Aorta (tissue), 5 donors: ENCODE data around the gene SYT8. TPM values are rescaled to one million over a fixed set of nuclear protein-coding genes. Genes with fewer than 3 reads are reported as not detected.

ENCODE experiments used
- ATAC-seq: fragments of 200-7000 bp; cut with Tn5 transposase; one replicate; pipeline ENCODE4 v1.9.1; 2022; ENCODE audit warnings: moderate library complexity; ENCODE audit not compliant: low FRiP score
- DNase-seq, 2 donors: peaks; one replicate each; pipeline ENCODE4 v3.0.0-alpha.2; 2020
- H3K27ac ChIP-seq, 2 donors: one replicate each; pipeline ENCODE4 v1.5.1; 2013; ENCODE audit warnings: low read length in 2 of 2, mild to moderate bottlenecking in 2 of 2, moderate library complexity in 2 of 2, control low read depth in 1 of 2, inconsistent platforms in 1 of 2, low read depth in 1 of 2
- H3K27me3 ChIP-seq, 2 donors: one replicate each; pipeline ENCODE4 v1.6.1; 2013; ENCODE audit warnings: control low read depth in 1 of 2, low read length in 1 of 2, mild to moderate bottlenecking in 1 of 2, moderate library complexity in 1 of 2; ENCODE audit not compliant: insufficient read depth in 2 of 2, control insufficient read depth in 1 of 2
- H3K36me3 ChIP-seq, 2 donors: one replicate each; pipeline ENCODE4 v1.6.1; 2013; ENCODE audit warnings: control low read depth in 1 of 2, low read length in 1 of 2, mild to moderate bottlenecking in 1 of 2; ENCODE audit not compliant: insufficient read depth in 2 of 2, control insufficient read depth in 1 of 2
- H3K4me1 ChIP-seq, 2 donors: one replicate each; pipeline ENCODE4 v1.6.1; 2013; ENCODE audit warnings: low read length in 2 of 2, control low read depth in 1 of 2, mild to moderate bottlenecking in 1 of 2, moderate library complexity in 1 of 2; ENCODE audit not compliant: insufficient read depth in 2 of 2, control insufficient read depth in 1 of 2
- H3K4me3 ChIP-seq, 2 donors: one replicate each; pipeline ENCODE4 v1.5.1; 2013; ENCODE audit warnings: low read length in 2 of 2, control low read depth in 1 of 2, mild to moderate bottlenecking in 1 of 2
- H3K9me3 ChIP-seq: one replicate; pipeline ENCODE4 v1.6.1; 2013; ENCODE audit warnings: mild to moderate bottlenecking, low read length; ENCODE audit not compliant: control insufficient read depth
- WGBS, 2 donors: extraction: QIAGEN DNeasy Blood & Tissue Kit; methylation state at CpG; one replicate each; pipeline ENCODE4 v1.1.7; 2013; 5-methylcytosine and 5-hydroxymethylcytosine counted together
- intact Hi-C, 2 donors: fragments of 100-400 bp; cut with DNase I; formaldehyde crosslinking; loops; one replicate each; pipeline versions ENCODE4 v1.14.2 to v1.15.0; 2022
- polyA plus RNA-seq, 2 donors: library from polyadenylated mRNA; stranded (reverse); fragments of 200-250 nt; gene quantifications; one replicate each; pipeline ENCODE4 v1.2.3, GENCODE V29; 2013
- total RNA-seq, 2 donors: library from RNA; stranded (reverse); fragmentation: NEBNext Ultra II Directional; extraction: Animal tissue kit (Norgen Biotek cat#: 25700); gene quantifications; one replicate each; pipeline ENCODE4 v1.2.1, GENCODE V29; 2021
- donor health status: healthy with polysubstance abuse.
- donor health status: Bipolar disorder and iron deficiency.
- donor health status: DM: no; HTN: no; CAD: no.
- donor health status: DM: no; HTN: no; CAD: no.
- donor health status: DM: yes; HTN: yes; CAD: no.

Gene SYT8
- total and polyA plus RNA-seq, 4 donors: 0.19 to 14.3 (median 3.6) TPM

GRCh38 chr11:1822648-1823375, 12.0 kb upstream of the SYT8 start:
- no peak overlapping the region for H3K4me3 ChIP-seq
- H3K4me1 ChIP-seq: no peaks in the 10 kb centered on the region
- intact Hi-C loops: loop anchor here in 1 of 2 donors (5.0 kb wide), 1 partner anchor 56 kb away; no protein-coding TSS in a partner anchor
- ATAC-seq (no peak), DNase-seq (no peak)
- no peaks in the 10 kb centered on the region for H3K9me3 ChIP-seq
- H3K27me3 ChIP-seq: no peaks in the 10 kb centered on the region
- H3K27ac ChIP-seq: no peak overlapping the region
- 41 to 55% methylated on average over 8 of the region's 8 CpGs for WGBS, 2 donors
- no peaks in the 10 kb centered on the region for H3K36me3 ChIP-seq

GRCh38 chr11:1823376-1824220, 11.2 kb upstream of the SYT8 start:
- Histone ChIP-seq H3K9me3 (no peaks in the 10 kb centered on the region), H3K4me3 (no peak overlapping the region), H3K36me3 (no peaks in the 10 kb centered on the region), H3K27ac (no peak overlapping the region), H3K4me1 (no peaks in the 10 kb centered on the region), H3K27me3 (no peaks in the 10 kb centered on the region)
- DNase-seq (no peak), ATAC-seq (no peak)
- intact Hi-C loops: loop anchor here in 1 of 2 donors (5.0 kb wide), 1 partner anchor 56 kb away; no protein-coding TSS in a partner anchor
- 94% methylated on average over 19 of the region's 19 CpGs for WGBS, 2 donors

GRCh38 chr11:1824221-1825038, 10.4 kb upstream of the SYT8 start:
- no peaks in the 10 kb centered on the region for H3K36me3 ChIP-seq
- H3K4me3 ChIP-seq: no peak overlapping the region
- intact Hi-C loops: loop anchor here (5.0 kb wide), 3 partner anchors 57 to 267 kb away; no protein-coding TSS in a partner anchor
- WGBS, 2 donors: 92 to 95% methylated on average over 23 of the region's 23 CpGs
- no peaks in the 10 kb centered on the region for H3K4me1 ChIP-seq
- H3K27ac ChIP-seq: peak overlapping the region in 1 of 2 donors; percentile 91
- ATAC-seq: no peak
- no peak for DNase-seq
- no peaks in the 10 kb centered on the region for H3K9me3 ChIP-seq
- H3K27me3 ChIP-seq: no peaks in the 10 kb centered on the region

- Histone ChIP-seq H3K27ac (peak overlapping the region in 1 of 2 donors; percentile 91), H3K36me3 (no peaks in the 10 kb centered on the region), H3K9me3 (no peaks in the 10 kb centered on the region), H3K4me1 (no peaks in the 10 kb centered on the region), H3K27me3 (no peaks in the 10 kb centered on the region), H3K4me3 (no peak overlapping the region)
- intact Hi-C loops: loop anchor here (5.0 kb wide), 2 partner anchors 78 to 268 kb away; no protein-coding TSS in a partner anchor
- peak; percentile 72 to 80 for DNase-seq
- whole genome bisulfite sequencing, 2 donors: 71 to 83% methylated on average over 26 of the region's 26 CpGs
- ATAC-seq: no peak
Observed at GRCh38 chr11:1825039-1825740, 9.6 kb upstream of the SYT8 start.

GRCh38 chr11:1825785-1826451, 8.9 kb upstream of the SYT8 start:
- intact Hi-C loops: loop anchor here (2.0 to 5.0 kb wide), 4 partner anchors 65 to 269 kb away; no protein-coding TSS in a partner anchor
- 82 to 85% methylated on average over 32 to 33 of the region's 33 CpGs for WGBS, 2 donors
- ATAC-seq (no peak), DNase-seq (peak in 1 of 2 donors; percentile 52)
- H3K4me3 ChIP-seq: no peak overlapping the region
- H3K36me3 ChIP-seq: no peaks in the 10 kb centered on the region
- H3K27ac ChIP-seq: peak overlapping the region; percentile 64 to 91
- H3K9me3 ChIP-seq: no peaks in the 10 kb centered on the region
- no peaks in the 10 kb centered on the region for H3K4me1 ChIP-seq
- no peaks in the 10 kb centered on the region for H3K27me3 ChIP-seq

- Histone ChIP-seq H3K4me1 (no peaks in the 10 kb centered on the region), H3K27ac (peak overlapping the region; percentile 64 to 91)
- WGBS, 2 donors: 6 to 12% methylated on average over 15 of the region's 15 CpGs
Observed at GRCh38 chr11:1826552-1827094, 8.2 kb upstream of the SYT8 start.

GRCh38 chr11:1827095-1827813, 7.5 kb upstream of the SYT8 start:
- Histone ChIP-seq H3K27ac (peak overlapping the region; percentile 64 to 91), H3K36me3 (no peaks in the 10 kb centered on the region), H3K27me3 (no peaks in the 10 kb centered on the region), H3K9me3 (no peaks in the 10 kb centered on the region), H3K4me3 (no peak overlapping the region), H3K4me1 (no peaks in the 10 kb centered on the region)
- DNase-seq: peak; percentile 91
- ATAC-seq: peak; percentile 75
- WGBS, 2 donors: 7 to 10% methylated on average over 27 of the region's 27 CpGs
- intact Hi-C loops: loop anchor here (2.0 to 5.0 kb wide), 4 partner anchors 66 to 270 kb away; no protein-coding TSS in a partner anchor

More at GRCh38 chr11:1826552-1827094, 8.2 kb upstream of the SYT8 start:
- Histone ChIP-seq H3K4me3 (no peak overlapping the region), H3K27me3 (no peaks in the 10 kb centered on the region), H3K9me3 (no peaks in the 10 kb centered on the region), H3K36me3 (no peaks in the 10 kb centered on the region)
- intact Hi-C loops: loop anchor here (2.0 to 5.0 kb wide), 4 partner anchors 66 to 269 kb away; no protein-coding TSS in a partner anchor
- peak; percentile 66 for ATAC-seq
- peak; percentile 92 to 93 for DNase-seq
